ENCODE data around the gene INSYN2B. TPM values are rescaled to one million over a fixed set of nuclear protein-coding genes. Genes with fewer than 3 reads are reported as not detected.
A peak's percentile ranks its signal among the peaks of the same experiment; 100 is the strongest.

Gene INSYN2B
- total and polyA plus RNA-seq, 4 donors: 0.10 to 0.63 (median 0.12) TPM; not detected in 1

DNA sequence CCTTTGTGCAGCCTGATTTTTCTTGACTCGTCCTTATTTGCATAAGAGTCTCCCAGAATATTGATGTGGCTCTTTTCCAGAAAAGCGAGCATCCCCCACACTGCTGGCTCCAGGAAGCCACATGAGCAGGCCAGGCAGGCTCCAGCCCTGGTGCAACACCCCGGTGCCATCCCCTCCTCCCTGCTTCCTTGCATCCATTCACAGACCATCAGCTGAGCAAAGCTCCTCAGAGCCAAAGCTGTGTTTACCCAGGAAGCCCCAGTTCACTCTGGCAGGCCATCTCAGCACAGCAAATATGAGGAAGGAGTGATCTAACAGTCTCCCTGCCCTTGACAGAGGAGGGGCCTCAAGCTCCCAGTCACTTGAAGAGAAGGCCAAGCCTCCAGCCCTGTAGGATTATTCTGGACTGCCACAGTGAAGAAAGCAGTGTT, 34.4 kb downstream of the INSYN2B start:
- TF ChIP-seq, protein P1, sequence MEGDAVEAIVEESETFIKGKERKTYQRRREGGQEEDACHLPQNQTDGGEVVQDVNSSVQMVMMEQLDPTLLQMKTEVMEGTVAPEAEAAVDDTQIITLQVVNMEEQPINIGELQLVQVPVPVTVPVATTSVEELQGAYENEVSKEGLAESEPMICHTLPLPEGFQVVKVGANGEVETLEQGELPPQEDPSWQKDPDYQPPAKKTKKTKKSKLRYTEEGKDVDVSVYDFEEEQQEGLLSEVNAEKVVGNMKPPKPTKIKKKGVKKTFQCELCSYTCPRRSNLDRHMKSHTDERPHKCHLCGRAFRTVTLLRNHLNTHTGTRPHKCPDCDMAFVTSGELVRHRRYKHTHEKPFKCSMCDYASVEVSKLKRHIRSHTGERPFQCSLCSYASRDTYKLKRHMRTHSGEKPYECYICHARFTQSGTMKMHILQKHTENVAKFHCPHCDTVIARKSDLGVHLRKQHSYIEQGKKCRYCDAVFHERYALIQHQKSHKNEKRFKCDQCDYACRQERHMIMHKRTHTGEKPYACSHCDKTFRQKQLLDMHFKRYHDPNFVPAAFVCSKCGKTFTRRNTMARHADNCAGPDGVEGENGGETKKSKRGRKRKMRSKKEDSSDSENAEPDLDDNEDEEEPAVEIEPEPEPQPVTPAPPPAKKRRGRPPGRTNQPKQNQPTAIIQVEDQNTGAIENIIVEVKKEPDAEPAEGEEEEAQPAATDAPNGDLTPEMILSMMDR (IDR thresholded peaks at IDR 0.05; ENCODE audit: control extremely low read depth, extremely low read depth): no peak

DNA sequence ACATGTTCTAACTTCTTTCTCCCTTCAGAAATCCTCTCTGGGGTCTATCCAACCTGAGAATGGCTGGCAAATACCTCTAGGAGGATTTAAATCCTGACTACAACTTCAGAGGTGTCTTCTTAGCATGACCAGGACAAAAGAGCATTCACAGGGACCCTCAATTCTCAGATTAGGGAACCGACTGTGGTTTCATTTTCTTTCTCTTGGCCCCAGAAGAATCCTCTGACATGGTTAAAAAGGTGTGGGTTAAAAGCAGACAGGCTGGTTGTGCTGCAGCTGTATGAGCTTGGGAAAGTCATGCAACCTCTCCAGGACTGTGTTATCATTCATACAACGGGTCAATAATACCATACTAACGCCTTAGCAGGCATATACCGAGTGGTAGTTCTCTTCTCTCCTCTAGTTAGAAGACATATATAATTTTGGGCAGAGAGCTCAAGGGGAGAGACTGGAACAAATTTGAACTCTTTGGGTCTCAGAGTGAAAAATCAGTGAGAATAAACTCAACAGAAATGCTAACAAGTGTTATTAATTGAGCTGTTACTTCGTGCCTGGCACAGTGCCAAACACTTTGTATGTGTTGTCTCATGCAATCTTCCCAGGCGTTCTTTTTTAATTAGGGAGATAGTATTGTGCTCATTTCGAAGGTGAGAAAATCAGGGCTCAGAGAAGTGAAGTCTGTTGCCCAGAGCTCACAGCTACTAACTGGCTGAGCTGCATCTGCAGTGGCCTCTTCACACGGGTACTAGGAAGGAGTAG, 35.2 kb downstream of the INSYN2B start:
- Histone ChIP-seq H3K27me3 (ENCODE audit: control insufficient read depth in 3 of 3, insufficient read depth in 3 of 3, low read length in 2 of 3) (no peaks in the 10 kb centered on the region), H3K9ac (ENCODE audit: insufficient read depth in 1 of 2, low read length in 2 of 2) (no peak overlapping the region), H3K9me3 (ENCODE audit: control insufficient read depth in 4 of 4, insufficient read depth in 3 of 4, low read length in 3 of 4) (no peaks in the 10 kb centered on the region), H3K27ac (ENCODE audit: low read depth in 1 of 2, low read length in 1 of 2) (no peak overlapping the region), H3K36me3 (ENCODE audit: control insufficient read depth in 4 of 4, insufficient read depth in 4 of 4, low read length in 4 of 4) (no peaks in the 10 kb centered on the region), H3K4me1 (ENCODE audit: control insufficient read depth in 5 of 5, insufficient read depth in 5 of 5, low read length in 5 of 5) (peaks cover 0 to 28% (median 11%) of the 10 kb centered on the region in 5 donors), H3K4me3 (no peak overlapping the region)
- ATAC-seq (ENCODE audit: insufficient read depth, low FRiP score) (no peak), DNase-seq (peak in 1 of 3 donors; percentile 21)
- TF ChIP-seq, protein P1 (IDR thresholded peaks at IDR 0.05; ENCODE audit: control extremely low read depth, extremely low read depth): no peak
- WGBS, 2 donors: 66 to 72% methylated on average over 8 of the region's 8 CpGs

More for the DNA sequence above, 34.4 kb downstream of the INSYN2B start:
- 23 to 36% methylated on average over 3 of the region's 3 CpGs for WGBS, 2 donors
- Histone ChIP-seq H3K4me3 (no peak overlapping the region), H3K36me3 (ENCODE audit: control insufficient read depth in 4 of 4, insufficient read depth in 4 of 4, low read length in 4 of 4) (no peaks in the 10 kb centered on the region), H3K27ac (ENCODE audit: low read depth in 1 of 2, low read length in 1 of 2) (peak overlapping the region in 1 of 2 donors; percentile 9), H3K9ac (ENCODE audit: insufficient read depth in 1 of 2, low read length in 2 of 2) (peak overlapping the region in 1 of 2 donors; percentile 50), H3K9me3 (ENCODE audit: control insufficient read depth in 4 of 4, insufficient read depth in 3 of 4, low read length in 3 of 4) (no peaks in the 10 kb centered on the region), H3K27me3 (ENCODE audit: control insufficient read depth in 3 of 3, insufficient read depth in 3 of 3, low read length in 2 of 3) (no peaks in the 10 kb centered on the region), H3K4me1 (ENCODE audit: control insufficient read depth in 5 of 5, insufficient read depth in 5 of 5, low read length in 5 of 5) (peaks cover 0 to 28% (median 11%) of the 10 kb centered on the region in 5 donors)
- ATAC-seq (ENCODE audit: insufficient read depth, low FRiP score) (peak; percentile 49), DNase-seq (peak; percentile 94 to 98 (median 97))

DNA sequence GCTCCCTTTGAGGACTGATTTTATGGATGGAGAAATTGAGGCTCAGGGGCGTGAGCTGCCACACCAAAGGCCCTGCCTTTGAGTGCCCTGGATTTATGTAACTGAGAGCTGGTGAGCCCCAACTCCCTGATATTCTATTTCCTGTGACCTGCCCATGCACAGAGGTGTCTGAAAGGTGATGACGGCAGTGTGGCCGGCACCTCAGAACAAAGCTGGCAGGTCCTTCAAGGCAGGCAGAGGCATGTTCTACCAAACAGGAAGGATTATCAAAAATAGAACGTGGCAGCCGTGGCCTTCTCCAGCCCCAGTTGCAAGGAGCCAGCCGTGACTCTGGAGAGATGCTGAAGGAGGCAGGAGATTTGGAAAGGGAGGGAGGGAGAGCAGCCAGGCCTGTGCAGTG, 36.2 kb downstream of the INSYN2B start:
- no peaks in the 10 kb centered on the region for H3K27me3 ChIP-seq (ENCODE audit: control insufficient read depth in 3 of 3, insufficient read depth in 3 of 3, low read length in 2 of 3)
- no peak overlapping the region for H3K27ac ChIP-seq (ENCODE audit: low read depth in 1 of 2, low read length in 1 of 2)

More for the DNA sequence above, 36.2 kb downstream of the INSYN2B start:
- WGBS, 2 donors: 69 to 73% methylated on average over 6 of the region's 6 CpGs
- H3K4me3 ChIP-seq: no peak overlapping the region
- TF ChIP-seq, protein P1 (IDR thresholded peaks at IDR 0.05; ENCODE audit: control extremely low read depth, extremely low read depth): no peak
- DNase-seq (no peak), ATAC-seq (ENCODE audit: insufficient read depth, low FRiP score) (no peak)
- H3K36me3 ChIP-seq (ENCODE audit: control insufficient read depth in 4 of 4, insufficient read depth in 4 of 4, low read length in 4 of 4): no peaks in the 10 kb centered on the region
- no peaks in the 10 kb centered on the region for H3K9me3 ChIP-seq (ENCODE audit: control insufficient read depth in 4 of 4, insufficient read depth in 3 of 4, low read length in 3 of 4)
- H3K4me1 ChIP-seq (ENCODE audit: control insufficient read depth in 5 of 5, insufficient read depth in 5 of 5, low read length in 5 of 5): peaks cover 0 to 28% (median 11%) of the 10 kb centered on the region in 5 donors
- no peak overlapping the region for H3K9ac ChIP-seq (ENCODE audit: insufficient read depth in 1 of 2, low read length in 2 of 2)
